ENCODE data around the gene SRY. TPM values are rescaled to one million over a fixed set of nuclear protein-coding genes. Genes with fewer than 3 reads are reported as not detected.
"Not testable (repeated sequence)": the region's sequence is repeated elsewhere in the genome, so short reads cannot be mapped to it uniquely, and the experiment has no call there.

SRY gene
- not detected for total RNA-seq

GRCh38 chrY:2787600-2787999 is at the start of gene SRY:
Gene SRY, minus strand, starts transcription at chrY:2787682. Its CDS starts 79 bp downstream, at chrY:2787603.
- H3K27ac Mint-ChIP-seq = no peak within 1 kb of the TSS
- peaks cover 0 to 4% of the 10 kb centered on the region in 2 donors for H3K36me3 Mint-ChIP-seq (ENCODE audit: insufficient read depth in 2 of 2)
- H3K4me1 Mint-ChIP-seq (ENCODE audit: low read depth) = no peaks in the 10 kb centered on the region
- H3K4me3 Mint-ChIP-seq = peak within 1 kb of the TSS in 1 of 2 donors; percentile 81
- ATAC-seq (replicated peaks in 1 of 2) = no peak
- H3K27me3 Mint-ChIP-seq (ENCODE audit: low read depth) = no peaks in the 10 kb centered on the region
- DNase-seq = no peak
- H3K9me3 Mint-ChIP-seq = no peaks in the 10 kb centered on the region

GRCh38 chrY:2837078-2837477 is 49.6 kb upstream of the SRY start:
- no peak overlapping the region for H3K27ac Mint-ChIP-seq
- H3K4me3 Mint-ChIP-seq = no peak overlapping the region
- peaks cover 0 to 2% of the 10 kb centered on the region in 2 donors for H3K9me3 Mint-ChIP-seq
- no peak for DNase-seq
- H3K4me1 Mint-ChIP-seq (ENCODE audit: low read depth) = no peaks in the 10 kb centered on the region
- peaks cover 0 to 1% of the 10 kb centered on the region in 2 donors for H3K36me3 Mint-ChIP-seq (ENCODE audit: insufficient read depth in 2 of 2)
- H3K27me3 Mint-ChIP-seq (ENCODE audit: low read depth) = no peaks in the 10 kb centered on the region
- ATAC-seq (replicated peaks in 1 of 2) = no peak

- no peaks in the 10 kb centered on the region for H3K4me1 Mint-ChIP-seq (ENCODE audit: low read depth)
- H3K27me3 Mint-ChIP-seq (ENCODE audit: low read depth) = no peaks in the 10 kb centered on the region
- ATAC-seq (replicated peaks in 1 of 2) (no peak), DNase-seq (no peak)
- no peaks in the 10 kb centered on the region for H3K36me3 Mint-ChIP-seq (ENCODE audit: insufficient read depth in 2 of 2)
- H3K4me3 Mint-ChIP-seq = no peak overlapping the region
- no peak overlapping the region for H3K27ac Mint-ChIP-seq
- peaks cover 0 to 2% of the 10 kb centered on the region in 2 donors for H3K9me3 Mint-ChIP-seq
Measured at GRCh38 chrY:2835230-2835629, 47.7 kb upstream of the SRY start.

- no peak for ATAC-seq (replicated peaks in 1 of 2)
- Mint-ChIP-seq H3K4me1 (ENCODE audit: low read depth) (no peaks in the 10 kb centered on the region), H3K9me3 (no peaks in the 10 kb centered on the region), H3K27me3 (ENCODE audit: low read depth) (no peaks in the 10 kb centered on the region), H3K36me3 (ENCODE audit: insufficient read depth in 2 of 2) (no peaks in the 10 kb centered on the region), H3K27ac (no peak overlapping the region), H3K4me3 (no peak overlapping the region)
- DNase-seq = no peak
Measured at GRCh38 chrY:2828497-2828896, 41.0 kb upstream of the SRY start.

- no peak for ATAC-seq (replicated peaks in 1 of 2)
Measured at GRCh38 chrY:2824471-2824870, 37.0 kb upstream of the SRY start.

GRCh38 chrY:2817146-2817896 is 29.8 kb upstream of the SRY start:
- not testable (repeated sequence) for H3K27ac Mint-ChIP-seq; H3K4me1 Mint-ChIP-seq (ENCODE audit: low read depth); ATAC-seq (replicated peaks in 1 of 2); H3K9me3 Mint-ChIP-seq; H3K36me3 Mint-ChIP-seq (ENCODE audit: insufficient read depth in 2 of 2); H3K27me3 Mint-ChIP-seq (ENCODE audit: low read depth); H3K4me3 Mint-ChIP-seq; DNase-seq

More at GRCh38 chrY:2824471-2824870, 37.0 kb upstream of the SRY start:
- H3K27me3 Mint-ChIP-seq (ENCODE audit: low read depth) = no peaks in the 10 kb centered on the region
- no peaks in the 10 kb centered on the region for H3K36me3 Mint-ChIP-seq (ENCODE audit: insufficient read depth in 2 of 2)
- H3K9me3 Mint-ChIP-seq = no peaks in the 10 kb centered on the region
- H3K4me3 Mint-ChIP-seq = no peak overlapping the region
- no peak overlapping the region for H3K27ac Mint-ChIP-seq
- DNase-seq = no peak
- no peaks in the 10 kb centered on the region for H3K4me1 Mint-ChIP-seq (ENCODE audit: low read depth)

GRCh38 chrY:2800246-2800645 is 12.8 kb upstream of the SRY start:
- H3K9me3 Mint-ChIP-seq = no peaks in the 10 kb centered on the region
- ATAC-seq (replicated peaks in 1 of 2) (no peak), DNase-seq (no peak)
- no peaks in the 10 kb centered on the region for H3K4me1 Mint-ChIP-seq (ENCODE audit: low read depth)
- no peaks in the 10 kb centered on the region for H3K36me3 Mint-ChIP-seq (ENCODE audit: insufficient read depth in 2 of 2)
- no peak overlapping the region for H3K27ac Mint-ChIP-seq
- no peak overlapping the region for H3K4me3 Mint-ChIP-seq
- no peaks in the 10 kb centered on the region for H3K27me3 Mint-ChIP-seq (ENCODE audit: low read depth)

- Mint-ChIP-seq H3K4me1 (ENCODE audit: low read depth) (no peaks in the 10 kb centered on the region), H3K36me3 (ENCODE audit: insufficient read depth in 2 of 2) (no peaks in the 10 kb centered on the region), H3K27ac (no peak overlapping the region)
Measured at GRCh38 chrY:2797991-2798390, 10.5 kb upstream of the SRY start.

GRCh38 chrY:2796977-2797523 is 9.6 kb upstream of the SRY start:
- Mint-ChIP-seq H3K27me3 (ENCODE audit: low read depth) (no peaks in the 10 kb centered on the region), H3K9me3 (no peaks in the 10 kb centered on the region), H3K4me3 (no peak overlapping the region), H3K27ac (no peak overlapping the region), H3K36me3 (ENCODE audit: insufficient read depth in 2 of 2) (no peaks in the 10 kb centered on the region), H3K4me1 (ENCODE audit: low read depth) (no peaks in the 10 kb centered on the region)
- DNase-seq (no peak), ATAC-seq (replicated peaks in 1 of 2) (no peak)

More at GRCh38 chrY:2797991-2798390, 10.5 kb upstream of the SRY start:
- Mint-ChIP-seq H3K27me3 (ENCODE audit: low read depth) (no peaks in the 10 kb centered on the region), H3K4me3 (no peak overlapping the region), H3K9me3 (no peaks in the 10 kb centered on the region)
- DNase-seq = no peak
- ATAC-seq (replicated peaks in 1 of 2) = no peak

- ATAC-seq (replicated peaks in 1 of 2) = peak in 1 of 2 donors; percentile 32
- Mint-ChIP-seq H3K4me3 (no peak overlapping the region), H3K27me3 (ENCODE audit: low read depth) (no peaks in the 10 kb centered on the region), H3K27ac (no peak overlapping the region), H3K9me3 (no peaks in the 10 kb centered on the region), H3K4me1 (ENCODE audit: low read depth) (no peaks in the 10 kb centered on the region), H3K36me3 (ENCODE audit: insufficient read depth in 2 of 2) (peaks cover 0 to 4% of the 10 kb centered on the region in 2 donors)
- peak in 1 of 2 donors; percentile 3 for DNase-seq
Measured at GRCh38 chrY:2789756-2790155, 2.3 kb upstream of the SRY start.

GRCh38 chrY:2786876-2787512 is 488 bp downstream of the SRY start:
- DNase-seq (no peak), ATAC-seq (replicated peaks in 1 of 2) (no peak)
- no peaks in the 10 kb centered on the region for H3K27me3 Mint-ChIP-seq (ENCODE audit: low read depth)
- no peaks in the 10 kb centered on the region for H3K9me3 Mint-ChIP-seq
- peaks cover 0 to 4% of the 10 kb centered on the region in 2 donors for H3K36me3 Mint-ChIP-seq (ENCODE audit: insufficient read depth in 2 of 2)
- peak overlapping the region in 1 of 2 donors; percentile 81 for H3K4me3 Mint-ChIP-seq
- no peak overlapping the region for H3K27ac Mint-ChIP-seq
- no peaks in the 10 kb centered on the region for H3K4me1 Mint-ChIP-seq (ENCODE audit: low read depth)

Data from activated T-cell treated with anti-CD3 and anti-CD28 coated beads, Interleukin-2, amount 50 U/mL, for 72 hours (primary cell).